ENCODE results near the gene NHERF2. TPM values are rescaled to one million over a fixed set of nuclear protein-coding genes. Genes with fewer than 3 reads are reported as not detected.

Gene NHERF2
- total and polyA plus RNA-seq, 9 of the 15 experiments (the other 6 are each of a cell fraction or from before 2014, with no cell fraction given): 0.15 to 42.0 (median 12.5) TPM

DNA sequence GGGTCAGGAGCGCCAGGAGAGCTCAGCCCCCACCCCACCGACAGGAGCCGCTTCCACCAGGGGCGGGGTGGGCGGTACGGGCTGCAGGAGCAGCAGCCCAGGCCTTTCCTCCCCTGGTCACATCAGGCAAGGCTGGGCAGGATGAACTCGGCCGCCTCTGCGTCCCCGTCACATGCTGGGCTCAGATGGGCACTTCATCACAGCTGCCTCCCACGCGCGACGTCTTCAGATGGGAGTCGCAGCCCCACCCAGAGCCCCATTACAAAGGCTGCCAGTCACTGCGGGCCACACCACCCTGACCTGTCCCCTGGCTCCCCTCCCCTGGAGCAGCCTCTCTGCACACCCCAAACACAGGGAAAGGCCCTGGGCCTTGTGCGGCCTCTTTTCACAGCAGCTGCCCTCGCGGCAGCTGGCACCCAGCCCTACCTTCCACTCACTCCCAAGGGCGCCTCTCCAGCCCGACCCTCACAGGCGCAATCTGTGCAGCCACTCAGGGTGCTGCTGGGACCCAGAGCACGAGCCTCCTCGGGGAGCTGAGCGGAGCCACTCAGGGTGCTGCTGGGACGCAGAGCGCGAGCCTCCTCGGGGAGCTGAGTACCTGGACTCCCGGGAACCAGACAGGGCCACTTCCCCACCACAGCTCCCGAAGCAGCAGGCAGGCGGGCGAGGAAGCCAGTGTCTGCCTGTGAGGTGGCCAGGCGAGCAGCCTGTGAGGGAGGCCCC lies 21.7 kb upstream of the NHERF2 start:
- peaks cover 46% of the 10 kb centered on the region for H4K20me1 ChIP-seq (replicated peaks; ENCODE audit: control insufficient read depth, insufficient read depth, low read length)
- H3K4me1 ChIP-seq (replicated peaks in 1 of 2; ENCODE audit: control insufficient read depth in 2 of 2, insufficient read depth in 2 of 2, low read length in 2 of 2): peaks cover 20 to 94% of the 10 kb centered on the region in 2 experiments
- no peak overlapping the region for H2AFZ ChIP-seq (ENCODE audit: low read depth, low read length)
- H3K9ac ChIP-seq (ENCODE audit: insufficient read depth in 1 of 2, low read depth in 2 of 2, low read length in 2 of 2): peak overlapping the region in 1 of 2 experiments; percentile 80; a peak in 2 of 4 replicates
- POLR2A ChIA-PET: interaction anchor here (0.5 to 3.0 kb wide), 10 partner anchors 9 to 511 kb away, joined by 3 to 12 read pairs (median 4); partner anchors contain the start of genes ECI1 and TRAF7
- H3K79me2 ChIP-seq (ENCODE audit: control insufficient read depth, insufficient read depth, low read length): peaks cover 73% of the 10 kb centered on the region
- H3K9me3 ChIP-seq (replicated peaks; ENCODE audit: control insufficient read depth, insufficient read depth, low read depth, low read length): no peaks in the 10 kb centered on the region
- no peak for ATAC-seq
- no peak overlapping the region for H3K4me3 ChIP-seq
- H3K27ac ChIP-seq (ENCODE audit: extremely low read depth, low read depth, low read length): no peak overlapping the region
- H3K27me3 ChIP-seq (ENCODE audit: control insufficient read depth in 2 of 2, insufficient read depth in 2 of 2, low read length in 2 of 2): no peaks in the 10 kb centered on the region
- BruUV-seq (replicated peaks): no TSS peak
- no peak for DNase-seq (ENCODE audit: extremely low read depth in 1 of 4, low spot score in 3 of 4)
- CTCF ChIA-PET (ENCODE audit: low intra/inter-chr PET ratio): interaction anchor here (0.8 kb wide), 1 partner anchor 149 kb away, joined by 4 read pairs; no protein-coding TSS in a partner anchor
- in situ Hi-C loops (cut with MboI): no loop called here
- peaks cover 79% of the 10 kb centered on the region; the same call in 2 of the 3 replicates for H3K36me3 ChIP-seq (ENCODE audit: control insufficient read depth, insufficient read depth, low read length)
- FAIRE-seq: no peak
- H3K4me2 ChIP-seq (ENCODE audit: insufficient read depth, low read length): no peak overlapping the region
- intact Hi-C loops (cut with micrococcal nuclease): no loop called here
- WGBS (ENCODE audit: insufficient coverage, low coverage, missing lambda C conversion rate): 83% methylated on average over 17 of the region's 34 CpGs
- H3K9me1 ChIP-seq (ENCODE audit: control insufficient read depth, insufficient read depth, low read length): peaks cover 19% of the 10 kb centered on the region
- TF ChIP-seq, protein P1, sequence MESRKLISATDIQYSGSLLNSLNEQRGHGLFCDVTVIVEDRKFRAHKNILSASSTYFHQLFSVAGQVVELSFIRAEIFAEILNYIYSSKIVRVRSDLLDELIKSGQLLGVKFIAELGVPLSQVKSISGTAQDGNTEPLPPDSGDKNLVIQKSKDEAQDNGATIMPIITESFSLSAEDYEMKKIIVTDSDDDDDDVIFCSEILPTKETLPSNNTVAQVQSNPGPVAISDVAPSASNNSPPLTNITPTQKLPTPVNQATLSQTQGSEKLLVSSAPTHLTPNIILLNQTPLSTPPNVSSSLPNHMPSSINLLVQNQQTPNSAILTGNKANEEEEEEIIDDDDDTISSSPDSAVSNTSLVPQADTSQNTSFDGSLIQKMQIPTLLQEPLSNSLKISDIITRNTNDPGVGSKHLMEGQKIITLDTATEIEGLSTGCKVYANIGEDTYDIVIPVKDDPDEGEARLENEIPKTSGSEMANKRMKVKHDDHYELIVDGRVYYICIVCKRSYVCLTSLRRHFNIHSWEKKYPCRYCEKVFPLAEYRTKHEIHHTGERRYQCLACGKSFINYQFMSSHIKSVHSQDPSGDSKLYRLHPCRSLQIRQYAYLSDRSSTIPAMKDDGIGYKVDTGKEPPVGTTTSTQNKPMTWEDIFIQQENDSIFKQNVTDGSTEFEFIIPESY (CRISPR knock-in tag; IDR thresholded peaks at IDR 0.05): peak; percentile 67
- TF ChIP-seq RBFOX2 (IDR thresholded peaks at IDR 0.05; ENCODE audit: low read depth, low read length): peak; percentile 56
- TF ChIP-seq MCM5 (IDR thresholded peaks at IDR 0.05; ENCODE audit: low read depth): no peak
- peak; percentile 69 for TF ChIP-seq POLR2G (IDR thresholded peaks at IDR 0.05; ENCODE audit: low read depth, low read length)
- TF ChIP-seq MCM2 (IDR thresholded peaks at IDR 0.05; ENCODE audit: low read depth): no peak
- TF ChIP-seq ZKSCAN1 (IDR thresholded peaks at IDR 0.05; ENCODE audit: low read depth, low read length): no peak
- TF ChIP-seq RBM14 (IDR thresholded peaks at IDR 0.05; ENCODE audit: borderline replicate concordance, insufficient read depth, low read depth, low read length): peak; percentile 9; the same call in 1 of the 2 replicates
- no peak for TF ChIP-seq SLC30A9 (CRISPR knock-in tag; IDR thresholded peaks at IDR 0.05)
- no peak for TF ChIP-seq ZNF717 (CRISPR knock-in tag; IDR thresholded peaks at IDR 0.05)
- TF ChIP-seq MAFK (IDR thresholded peaks at IDR 0.05; ENCODE audit: low read length): no peak
- TF ChIP-seq GTF2A2 (tag; IDR thresholded peaks at IDR 0.05): no peak
- TF ChIP-seq NFXL1 (CRISPR knock-in tag; IDR thresholded peaks at IDR 0.05): no peak
- TF ChIP-seq, protein P2, sequence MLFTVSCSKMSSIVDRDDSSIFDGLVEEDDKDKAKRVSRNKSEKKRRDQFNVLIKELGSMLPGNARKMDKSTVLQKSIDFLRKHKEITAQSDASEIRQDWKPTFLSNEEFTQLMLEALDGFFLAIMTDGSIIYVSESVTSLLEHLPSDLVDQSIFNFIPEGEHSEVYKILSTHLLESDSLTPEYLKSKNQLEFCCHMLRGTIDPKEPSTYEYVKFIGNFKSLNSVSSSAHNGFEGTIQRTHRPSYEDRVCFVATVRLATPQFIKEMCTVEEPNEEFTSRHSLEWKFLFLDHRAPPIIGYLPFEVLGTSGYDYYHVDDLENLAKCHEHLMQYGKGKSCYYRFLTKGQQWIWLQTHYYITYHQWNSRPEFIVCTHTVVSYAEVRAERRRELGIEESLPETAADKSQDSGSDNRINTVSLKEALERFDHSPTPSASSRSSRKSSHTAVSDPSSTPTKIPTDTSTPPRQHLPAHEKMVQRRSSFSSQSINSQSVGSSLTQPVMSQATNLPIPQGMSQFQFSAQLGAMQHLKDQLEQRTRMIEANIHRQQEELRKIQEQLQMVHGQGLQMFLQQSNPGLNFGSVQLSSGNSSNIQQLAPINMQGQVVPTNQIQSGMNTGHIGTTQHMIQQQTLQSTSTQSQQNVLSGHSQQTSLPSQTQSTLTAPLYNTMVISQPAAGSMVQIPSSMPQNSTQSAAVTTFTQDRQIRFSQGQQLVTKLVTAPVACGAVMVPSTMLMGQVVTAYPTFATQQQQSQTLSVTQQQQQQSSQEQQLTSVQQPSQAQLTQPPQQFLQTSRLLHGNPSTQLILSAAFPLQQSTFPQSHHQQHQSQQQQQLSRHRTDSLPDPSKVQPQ (CRISPR knock-in tag; IDR thresholded peaks at IDR 0.05; ENCODE audit: borderline replicate concordance): no peak
- TF ChIP-seq, protein P3, sequence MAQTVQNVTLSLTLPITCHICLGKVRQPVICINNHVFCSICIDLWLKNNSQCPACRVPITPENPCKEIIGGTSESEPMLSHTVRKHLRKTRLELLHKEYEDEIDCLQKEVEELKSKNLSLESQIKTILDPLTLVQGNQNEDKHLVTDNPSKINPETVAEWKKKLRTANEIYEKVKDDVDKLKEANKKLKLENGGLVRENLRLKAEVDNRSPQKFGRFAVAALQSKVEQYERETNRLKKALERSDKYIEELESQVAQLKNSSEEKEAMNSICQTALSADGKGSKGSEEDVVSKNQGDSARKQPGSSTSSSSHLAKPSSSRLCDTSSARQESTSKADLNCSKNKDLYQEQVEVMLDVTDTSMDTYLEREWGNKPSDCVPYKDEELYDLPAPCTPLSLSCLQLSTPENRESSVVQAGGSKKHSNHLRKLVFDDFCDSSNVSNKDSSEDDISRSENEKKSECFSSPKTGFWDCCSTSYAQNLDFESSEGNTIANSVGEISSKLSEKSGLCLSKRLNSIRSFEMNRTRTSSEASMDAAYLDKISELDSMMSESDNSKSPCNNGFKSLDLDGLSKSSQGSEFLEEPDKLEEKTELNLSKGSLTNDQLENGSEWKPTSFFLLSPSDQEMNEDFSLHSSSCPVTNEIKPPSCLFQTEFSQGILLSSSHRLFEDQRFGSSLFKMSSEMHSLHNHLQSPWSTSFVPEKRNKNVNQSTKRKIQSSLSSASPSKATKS (CRISPR knock-in tag; IDR thresholded peaks at IDR 0.05): no peak

Measured in K562 (cell line).